Measurements from ENCODE around the gene HIGD1A.

The HIGD1A gene

GRCh38 chr3:42764561-42765295, 39.6 kb downstream of the HIGD1A start:
- Histone ChIP-seq H3K4me2 (ENCODE audit: low read depth, low read length, poor library complexity, severe bottlenecking) (no peak overlapping the region), H3K36me3 (ENCODE audit: low read length) (no peaks in the 10 kb centered on the region), H4K20me1 (ENCODE audit: low read depth, low read length) (no peaks in the 10 kb centered on the region), H3K9me3 (ENCODE audit: insufficient read depth, low read length) (no peaks in the 10 kb centered on the region), H3K9me2 (replicated peaks; ENCODE audit: insufficient read depth, low read length) (no peaks in the 10 kb centered on the region), H3K9ac (ENCODE audit: low read length) (no peak overlapping the region), H3K27me3 (ENCODE audit: low read length) (no peaks in the 10 kb centered on the region), H3K4me3 (ENCODE audit: insufficient read depth, low read length, poor library complexity, severe bottlenecking) (no peak overlapping the region), H2AFZ (ENCODE audit: low read depth, low read length, severe bottlenecking) (no peak overlapping the region), H3K27ac (ENCODE audit: low read depth, low read length) (no peak overlapping the region), H3F3A (ENCODE audit: insufficient read depth) (no peaks in the 10 kb centered on the region), H3K79me2 (ENCODE audit: insufficient read depth, low read length) (no peaks in the 10 kb centered on the region)
- TF ChIP-seq EZH2phosphoT487 (conservative IDR thresholded peaks at IDR 0.05; ENCODE audit: low read length), result no peak
- TF ChIP-seq, protein P1, sequence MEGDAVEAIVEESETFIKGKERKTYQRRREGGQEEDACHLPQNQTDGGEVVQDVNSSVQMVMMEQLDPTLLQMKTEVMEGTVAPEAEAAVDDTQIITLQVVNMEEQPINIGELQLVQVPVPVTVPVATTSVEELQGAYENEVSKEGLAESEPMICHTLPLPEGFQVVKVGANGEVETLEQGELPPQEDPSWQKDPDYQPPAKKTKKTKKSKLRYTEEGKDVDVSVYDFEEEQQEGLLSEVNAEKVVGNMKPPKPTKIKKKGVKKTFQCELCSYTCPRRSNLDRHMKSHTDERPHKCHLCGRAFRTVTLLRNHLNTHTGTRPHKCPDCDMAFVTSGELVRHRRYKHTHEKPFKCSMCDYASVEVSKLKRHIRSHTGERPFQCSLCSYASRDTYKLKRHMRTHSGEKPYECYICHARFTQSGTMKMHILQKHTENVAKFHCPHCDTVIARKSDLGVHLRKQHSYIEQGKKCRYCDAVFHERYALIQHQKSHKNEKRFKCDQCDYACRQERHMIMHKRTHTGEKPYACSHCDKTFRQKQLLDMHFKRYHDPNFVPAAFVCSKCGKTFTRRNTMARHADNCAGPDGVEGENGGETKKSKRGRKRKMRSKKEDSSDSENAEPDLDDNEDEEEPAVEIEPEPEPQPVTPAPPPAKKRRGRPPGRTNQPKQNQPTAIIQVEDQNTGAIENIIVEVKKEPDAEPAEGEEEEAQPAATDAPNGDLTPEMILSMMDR (IDR thresholded peaks at IDR 0.05; ENCODE audit: insufficient read depth, low read length, poor library complexity, severe bottlenecking), result no peak

DNA sequence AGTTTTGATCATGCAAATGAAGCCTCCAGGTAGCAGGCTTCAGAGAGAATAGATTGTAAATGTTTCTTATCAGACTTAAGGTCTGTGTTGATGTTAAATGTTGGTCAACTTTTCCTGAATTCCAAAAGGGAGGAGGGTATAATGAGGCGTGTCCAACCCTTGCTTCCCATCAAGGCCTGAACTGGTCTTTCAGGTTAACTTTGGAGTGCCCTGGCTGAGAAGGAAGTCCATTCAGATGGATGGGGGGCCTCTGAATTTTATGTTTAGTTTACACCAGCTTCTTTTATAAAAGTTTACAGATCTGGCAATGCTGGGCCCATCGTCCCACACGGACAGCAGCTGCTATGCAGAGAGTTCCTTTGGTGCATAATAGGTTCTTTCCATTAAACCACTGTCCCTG, 40.2 kb downstream of the HIGD1A start:
- H3K36me3 ChIP-seq (ENCODE audit: low read length), result no peaks in the 10 kb centered on the region
- H3F3A ChIP-seq (ENCODE audit: insufficient read depth), result no peaks in the 10 kb centered on the region
- TF ChIP-seq, protein P1 (IDR thresholded peaks at IDR 0.05; ENCODE audit: insufficient read depth, low read length, poor library complexity, severe bottlenecking), result no peak
- no peak for TF ChIP-seq EZH2phosphoT487 (conservative IDR thresholded peaks at IDR 0.05; ENCODE audit: low read length)
- no peak overlapping the region for H3K4me3 ChIP-seq (ENCODE audit: insufficient read depth, low read length, poor library complexity, severe bottlenecking)
- no peak overlapping the region for H2AFZ ChIP-seq (ENCODE audit: low read depth, low read length, severe bottlenecking)
- H3K9ac ChIP-seq (ENCODE audit: low read length), result no peak overlapping the region
- H3K79me2 ChIP-seq (ENCODE audit: insufficient read depth, low read length), result no peaks in the 10 kb centered on the region
- H3K27ac ChIP-seq (ENCODE audit: low read depth, low read length), result no peak overlapping the region
- H3K27me3 ChIP-seq (ENCODE audit: low read length), result no peaks in the 10 kb centered on the region
- H4K20me1 ChIP-seq (ENCODE audit: low read depth, low read length), result no peaks in the 10 kb centered on the region
- no peaks in the 10 kb centered on the region for H3K9me3 ChIP-seq (ENCODE audit: insufficient read depth, low read length)
- no peaks in the 10 kb centered on the region for H3K9me2 ChIP-seq (replicated peaks; ENCODE audit: insufficient read depth, low read length)
- H3K4me2 ChIP-seq (ENCODE audit: low read depth, low read length, poor library complexity, severe bottlenecking), result no peak overlapping the region

DNA sequence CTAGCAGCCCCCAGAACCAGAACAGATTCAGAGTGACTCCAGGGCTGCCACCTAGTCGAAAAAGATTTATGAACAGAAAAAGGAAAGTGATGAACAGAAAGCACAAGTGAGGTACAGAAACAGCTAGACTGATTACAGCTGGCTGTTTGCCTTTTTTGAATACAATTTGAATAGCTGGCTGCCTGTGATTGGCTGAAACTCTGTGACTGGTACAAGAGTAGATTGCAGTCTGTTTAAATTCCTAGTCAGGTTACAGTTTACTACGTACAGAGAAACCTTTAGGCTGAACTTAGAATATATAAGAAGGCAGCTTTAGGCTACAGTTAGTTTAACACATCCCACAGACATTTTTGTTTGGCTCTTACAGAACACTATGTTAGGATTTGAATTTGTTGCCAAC, 41.3 kb downstream of the HIGD1A start:
- Histone ChIP-seq H3K79me2 (ENCODE audit: insufficient read depth, low read length) (no peaks in the 10 kb centered on the region), H3K9me2 (replicated peaks; ENCODE audit: insufficient read depth, low read length) (no peaks in the 10 kb centered on the region), H3K27ac (ENCODE audit: low read depth, low read length) (no peak overlapping the region), H4K20me1 (ENCODE audit: low read depth, low read length) (no peaks in the 10 kb centered on the region), H3K27me3 (ENCODE audit: low read length) (no peaks in the 10 kb centered on the region), H3K4me2 (ENCODE audit: low read depth, low read length, poor library complexity, severe bottlenecking) (no peak overlapping the region), H3F3A (ENCODE audit: insufficient read depth) (no peaks in the 10 kb centered on the region), H3K9ac (ENCODE audit: low read length) (no peak overlapping the region), H3K9me3 (ENCODE audit: insufficient read depth, low read length) (no peaks in the 10 kb centered on the region), H3K36me3 (ENCODE audit: low read length) (no peaks in the 10 kb centered on the region), H2AFZ (ENCODE audit: low read depth, low read length, severe bottlenecking) (no peak overlapping the region), H3K4me3 (ENCODE audit: insufficient read depth, low read length, poor library complexity, severe bottlenecking) (no peak overlapping the region)
- TF ChIP-seq, protein P1 (IDR thresholded peaks at IDR 0.05; ENCODE audit: insufficient read depth, low read length, poor library complexity, severe bottlenecking), result no peak
- no peak for TF ChIP-seq EZH2phosphoT487 (conservative IDR thresholded peaks at IDR 0.05; ENCODE audit: low read length)
